MM.1S (cell line): Measurements from ENCODE around the gene CXCL11.
"Not testable (repeated sequence)": the region's sequence is repeated elsewhere in the genome, so short reads cannot be mapped to it uniquely, and the experiment has no call there.

Experiments
- DNase-seq: peaks from one replicate; pipeline ENCODE4 v3.0.0-alpha.2; 2015
- H2AFZ ChIP-seq: fragments of 300-600 bp; sonication (generic); 2 replicates; pipeline ENCODE4 v1.6.0; 2016; ENCODE audit warnings: antibody characterized with exemption, low read length
- H3F3A ChIP-seq: fragments of 300-600 bp; sonication (generic); 2 replicates; pipeline ENCODE4 v1.6.1; 2016; ENCODE audit warnings: mild to moderate bottlenecking, antibody characterized with exemption, low read length, moderate library complexity, mixed read lengths; ENCODE audit not compliant: insufficient read depth
- H3K27ac ChIP-seq: fragments of 300-600 bp; sonication (generic); 2 replicates; pipeline ENCODE4 v1.5.1; 2016; ENCODE audit warnings: mild to moderate bottlenecking, low read length
- H3K27me3 ChIP-seq: fragments of 300-600 bp; sonication (generic); replicated peaks from 2 replicates; pipeline ENCODE4 v1.6.0; 2016; ENCODE audit warnings: low read length; ENCODE audit not compliant: insufficient read depth
- H3K36me3 ChIP-seq: fragments of 300-600 bp; sonication (generic); replicated peaks from 2 replicates; pipeline ENCODE4 v1.6.1; 2016; ENCODE audit warnings: mild to moderate bottlenecking, low read length, mixed read lengths; ENCODE audit not compliant: insufficient read depth
- H3K4me1 ChIP-seq: fragments of 300-600 bp; sonication (generic); 2 replicates; pipeline ENCODE4 v1.6.1; 2016; ENCODE audit warnings: low read length, mixed read lengths
- H3K4me2 ChIP-seq: fragments of 300-600 bp; sonication (generic); 2 replicates; pipeline ENCODE4 v1.6.0; 2016; ENCODE audit warnings: low read depth, low read length
- H3K4me3 ChIP-seq: fragments of 300-600 bp; sonication (generic); 2 replicates; pipeline ENCODE4 v1.5.1; 2016; ENCODE audit warnings: low read length, mixed read lengths
- H3K79me2 ChIP-seq: fragments of 300-600 bp; sonication (generic); 2 replicates; pipeline ENCODE4 v1.6.1; 2016; ENCODE audit warnings: mixed run types, low read length, mixed read lengths
- H3K9ac ChIP-seq: fragments of 300-600 bp; sonication (generic); 2 replicates; pipeline ENCODE4 v1.6.1; 2016; ENCODE audit warnings: low read length, mixed read lengths
- H3K9me2 ChIP-seq: fragments of 300-600 bp; sonication (generic); replicated peaks from 2 replicates; pipeline ENCODE4 v1.6.1; 2016; ENCODE audit warnings: mild to moderate bottlenecking, low read length, mixed read lengths; ENCODE audit not compliant: insufficient read depth
- H3K9me3 ChIP-seq: fragments of 300-600 bp; sonication (generic); replicated peaks from 2 replicates; pipeline ENCODE4 v1.6.1; 2016; ENCODE audit warnings: mild to moderate bottlenecking, low read length, mixed read lengths; ENCODE audit not compliant: insufficient read depth
- H4K20me1 ChIP-seq: fragments of 300-600 bp; sonication (generic); 2 replicates; pipeline ENCODE4 v1.6.1; 2016; ENCODE audit warnings: mild to moderate bottlenecking, low read length, moderate library complexity, mixed read lengths; ENCODE audit not compliant: insufficient read depth
- EZH2 ChIP-seq: fragments of 300-600 bp; sonication (generic); optimal IDR thresholded peaks from 2 replicates; pipeline ENCODE3; 2017; ENCODE audit warnings: low read depth, mild to moderate bottlenecking, antibody characterized with exemption, low read length, mixed read lengths
- EZH2phosphoT487 ChIP-seq: fragments of 300-600 bp; sonication (generic); IDR thresholded peaks from 2 replicates; pipeline ENCODE4 v1.6.1; 2018; ENCODE audit warnings: antibody characterized with exemption, low read length
- TF ChIP-seq, protein P1 (sequence below): fragments of 300-600 bp; sonication (generic); IDR thresholded peaks from 2 replicates; pipeline ENCODE4 v1.5.1; 2016; ENCODE audit warnings: antibody characterized with exemption, low read length, mixed read lengths

The CXCL11 gene

DNA sequence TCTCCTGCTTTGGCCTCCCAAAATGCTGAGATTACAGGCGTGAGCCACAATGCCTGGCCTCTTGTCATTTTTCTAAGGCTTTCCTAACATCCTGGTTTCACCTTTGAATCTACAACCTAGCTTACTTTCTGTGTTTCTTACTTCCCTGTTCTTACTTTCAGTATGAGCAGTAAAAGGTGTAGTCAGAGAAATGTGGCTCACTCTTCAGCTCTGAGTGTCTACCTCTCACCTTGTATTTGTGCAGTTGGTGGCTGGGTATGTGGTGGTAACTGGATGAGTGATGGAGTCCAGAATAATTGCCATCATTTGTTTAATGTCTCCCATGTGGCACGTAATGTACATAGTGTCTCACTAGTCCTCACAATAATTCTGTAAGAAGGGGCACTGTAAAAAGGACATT, 19.1 kb upstream of the CXCL11 start:
- H4K20me1 ChIP-seq = no peaks in the 10 kb centered on the region
- H2AFZ ChIP-seq = peak overlapping the region; percentile 15; the same call in 1 of the 2 replicates
- no peaks in the 10 kb centered on the region for H3K27me3 ChIP-seq
- TF ChIP-seq EZH2phosphoT487 = no peak
- TF ChIP-seq, protein P1, sequence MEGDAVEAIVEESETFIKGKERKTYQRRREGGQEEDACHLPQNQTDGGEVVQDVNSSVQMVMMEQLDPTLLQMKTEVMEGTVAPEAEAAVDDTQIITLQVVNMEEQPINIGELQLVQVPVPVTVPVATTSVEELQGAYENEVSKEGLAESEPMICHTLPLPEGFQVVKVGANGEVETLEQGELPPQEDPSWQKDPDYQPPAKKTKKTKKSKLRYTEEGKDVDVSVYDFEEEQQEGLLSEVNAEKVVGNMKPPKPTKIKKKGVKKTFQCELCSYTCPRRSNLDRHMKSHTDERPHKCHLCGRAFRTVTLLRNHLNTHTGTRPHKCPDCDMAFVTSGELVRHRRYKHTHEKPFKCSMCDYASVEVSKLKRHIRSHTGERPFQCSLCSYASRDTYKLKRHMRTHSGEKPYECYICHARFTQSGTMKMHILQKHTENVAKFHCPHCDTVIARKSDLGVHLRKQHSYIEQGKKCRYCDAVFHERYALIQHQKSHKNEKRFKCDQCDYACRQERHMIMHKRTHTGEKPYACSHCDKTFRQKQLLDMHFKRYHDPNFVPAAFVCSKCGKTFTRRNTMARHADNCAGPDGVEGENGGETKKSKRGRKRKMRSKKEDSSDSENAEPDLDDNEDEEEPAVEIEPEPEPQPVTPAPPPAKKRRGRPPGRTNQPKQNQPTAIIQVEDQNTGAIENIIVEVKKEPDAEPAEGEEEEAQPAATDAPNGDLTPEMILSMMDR = no peak
- peak overlapping the region; percentile 37; the same call in 1 of the 2 replicates for H3K27ac ChIP-seq
- no peaks in the 10 kb centered on the region for H3K79me2 ChIP-seq
- peaks cover 20% of the 10 kb centered on the region for H3F3A ChIP-seq
- H3K4me2 ChIP-seq = peak overlapping the region; percentile 17; the same call in 1 of the 2 replicates
- H3K9me2 ChIP-seq = no peaks in the 10 kb centered on the region
- H3K9me3 ChIP-seq = no peaks in the 10 kb centered on the region
- peaks cover 15% of the 10 kb centered on the region for H3K4me1 ChIP-seq
- no peak overlapping the region for H3K9ac ChIP-seq
- H3K36me3 ChIP-seq = no peaks in the 10 kb centered on the region
- no peak overlapping the region for H3K4me3 ChIP-seq
- peak; percentile 68 for DNase-seq

DNA sequence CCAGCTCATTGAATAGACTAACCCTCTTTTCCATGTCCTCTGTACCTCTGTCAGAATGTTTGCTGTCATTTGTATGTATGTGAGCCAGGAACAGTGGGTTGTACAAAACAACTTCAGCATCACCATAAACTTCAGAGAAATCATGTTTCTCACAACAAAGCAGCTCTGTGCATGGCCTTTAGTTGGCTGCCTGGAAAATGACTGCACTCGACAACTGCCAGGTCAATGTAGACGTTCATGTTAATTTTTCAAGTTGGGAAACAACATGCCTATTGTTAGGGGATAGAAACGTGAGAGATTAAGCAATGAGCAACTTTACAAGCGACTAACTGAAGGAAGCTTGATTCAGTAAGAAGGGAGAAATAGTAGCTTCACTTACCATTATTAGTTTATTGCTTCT, 17.9 kb upstream of the CXCL11 start:
- Histone ChIP-seq H3K27me3 (no peaks in the 10 kb centered on the region), H3K4me2 (no peak overlapping the region), H3K4me3 (no peak overlapping the region), H3K9me3 (no peaks in the 10 kb centered on the region), H3K79me2 (no peaks in the 10 kb centered on the region), H2AFZ (no peak overlapping the region), H3F3A (peaks cover 20% of the 10 kb centered on the region), H3K36me3 (no peaks in the 10 kb centered on the region), H3K9ac (no peak overlapping the region), H3K9me2 (no peaks in the 10 kb centered on the region), H3K4me1 (peaks cover 15% of the 10 kb centered on the region), H4K20me1 (no peaks in the 10 kb centered on the region), H3K27ac (no peak overlapping the region)
- no peak for TF ChIP-seq EZH2phosphoT487
- TF ChIP-seq, protein P1 = no peak
- no peak for TF ChIP-seq EZH2
- no peak for DNase-seq

GRCh38 chr4:76050560-76051050, 14.7 kb upstream of the CXCL11 start:
- H2AFZ ChIP-seq, H3K27ac ChIP-seq, DNase-seq, H3K9me2 ChIP-seq, H3K4me3 ChIP-seq, H3K9me3 ChIP-seq, H3K9ac ChIP-seq, H3K36me3 ChIP-seq, H3K4me2 ChIP-seq, H3K79me2 ChIP-seq, H3K27me3 ChIP-seq, H4K20me1 ChIP-seq: not testable (repeated sequence)
- H3F3A ChIP-seq = peaks cover 15% of the 10 kb centered on the region
- H3K4me1 ChIP-seq = peaks cover 11% of the 10 kb centered on the region

DNA sequence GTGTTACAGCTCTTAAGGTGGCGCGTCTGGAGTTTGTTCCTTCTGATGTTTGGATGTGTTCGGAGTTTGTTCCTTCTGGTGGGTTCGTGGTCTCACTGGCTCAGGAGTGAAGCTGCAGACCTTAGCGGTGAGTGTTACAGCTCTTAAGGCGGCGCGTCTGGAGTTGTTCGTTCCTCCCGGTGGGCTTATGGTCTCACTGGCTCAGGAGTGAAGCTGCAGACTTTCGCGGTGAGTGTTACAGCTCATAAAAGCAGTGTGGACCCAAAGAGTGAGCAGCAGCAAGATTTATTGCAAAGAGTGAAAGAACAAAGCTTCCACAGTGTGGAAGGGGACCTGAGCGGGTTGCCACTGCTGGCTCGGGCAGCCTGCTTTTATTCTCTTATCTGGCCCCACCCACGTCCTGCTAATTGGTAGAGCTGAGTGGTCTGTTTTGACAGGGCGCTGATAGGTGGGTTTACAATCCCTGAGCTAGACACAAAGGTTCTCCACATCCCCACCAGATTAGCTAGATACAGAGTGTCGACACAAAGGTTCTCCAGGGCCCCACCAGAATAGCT, 14.1 kb upstream of the CXCL11 start:
- not testable (repeated sequence) for H3K9ac ChIP-seq, H3K4me3 ChIP-seq, H3K36me3 ChIP-seq, H2AFZ ChIP-seq, H3K27ac ChIP-seq, H3K9me2 ChIP-seq, H3K79me2 ChIP-seq, H3K4me2 ChIP-seq, H3K9me3 ChIP-seq, H3K4me1 ChIP-seq, H3K27me3 ChIP-seq, H4K20me1 ChIP-seq, H3F3A ChIP-seq, DNase-seq

GRCh38 chr4:76044686-76045085, 8.8 kb upstream of the CXCL11 start:
- DNase-seq, H3K36me3 ChIP-seq, H3F3A ChIP-seq, H3K27ac ChIP-seq, H3K4me3 ChIP-seq, H3K79me2 ChIP-seq, H2AFZ ChIP-seq, H3K9me3 ChIP-seq, H3K27me3 ChIP-seq, H4K20me1 ChIP-seq, H3K4me2 ChIP-seq, H3K9me2 ChIP-seq, H3K9ac ChIP-seq, H3K4me1 ChIP-seq: not testable (repeated sequence)

- not testable (repeated sequence) for H3K9me3 ChIP-seq, H3K9ac ChIP-seq, H3K27ac ChIP-seq
These were observed 7.4 kb upstream of the CXCL11 start for GRCh38 chr4:76043306-76043705.

More at GRCh38 chr4:76043306-76043705, 7.4 kb upstream of the CXCL11 start:
- not testable (repeated sequence) for H3K79me2 ChIP-seq, H3K36me3 ChIP-seq, H3K4me3 ChIP-seq, H3K4me1 ChIP-seq, H3K4me2 ChIP-seq, DNase-seq, H3K9me2 ChIP-seq, H4K20me1 ChIP-seq, H3K27me3 ChIP-seq, H2AFZ ChIP-seq, H3F3A ChIP-seq
